NCI-H2227 treated with DMSO at 0.1 percent for 48 hours (cell line): ENCODE results near the gene SGCD.
"Not testable (repeated sequence)": the region's sequence is repeated elsewhere in the genome, so short reads cannot be mapped to it uniquely, and the experiment has no call there.

Experiments
- DNase-seq: peaks from one replicate; lab custom pipeline; 2025; lab: John Stamatoyannopoulos, UW

The SGCD gene

GRCh38 chr5:156582193-156582598 is 255.2 kb downstream of the SGCD start:
- no peak for DNase-seq

- no peak for DNase-seq
These were observed 257.9 kb downstream of the SGCD start for GRCh38 chr5:156584871-156585270.

GRCh38 chr5:156585999-156586398 is 259.0 kb downstream of the SGCD start:
- DNase-seq: no peak

DNA sequence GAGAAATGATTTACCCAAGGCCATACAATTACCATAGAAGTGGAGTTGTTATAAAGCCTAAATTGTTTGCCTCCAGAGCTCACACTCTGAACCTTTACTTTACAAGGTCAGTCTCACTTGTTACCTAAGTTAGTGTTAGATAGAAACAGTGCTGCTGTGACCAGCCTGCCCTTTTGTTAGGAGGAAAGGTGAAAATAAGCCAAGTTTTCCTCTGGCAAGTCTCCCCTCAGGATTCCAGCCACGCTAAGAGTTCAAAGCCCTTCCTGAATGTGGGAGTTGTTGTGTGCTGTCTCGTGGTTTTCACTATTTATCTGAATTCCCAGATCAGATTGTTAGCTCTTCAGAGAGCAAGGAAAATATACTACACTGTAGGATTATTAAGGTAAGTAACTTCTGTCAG is 260.0 kb downstream of the SGCD start:
- DNase-seq: no peak

- no peak for DNase-seq
These were observed 261.3 kb downstream of the SGCD start for GRCh38 chr5:156588306-156588705.

GRCh38 chr5:156589104-156589945 is 262.4 kb downstream of the SGCD start:
- no peak for DNase-seq

- DNase-seq: no peak
These were observed 262.9 kb downstream of the SGCD start for GRCh38 chr5:156589946-156590216.

- DNase-seq: no peak
These were observed 264.0 kb downstream of the SGCD start for GRCh38 chr5:156590978-156591377.

- DNase-seq: no peak
These were observed 264.7 kb downstream of the SGCD start for GRCh38 chr5:156591631-156592030.

DNA sequence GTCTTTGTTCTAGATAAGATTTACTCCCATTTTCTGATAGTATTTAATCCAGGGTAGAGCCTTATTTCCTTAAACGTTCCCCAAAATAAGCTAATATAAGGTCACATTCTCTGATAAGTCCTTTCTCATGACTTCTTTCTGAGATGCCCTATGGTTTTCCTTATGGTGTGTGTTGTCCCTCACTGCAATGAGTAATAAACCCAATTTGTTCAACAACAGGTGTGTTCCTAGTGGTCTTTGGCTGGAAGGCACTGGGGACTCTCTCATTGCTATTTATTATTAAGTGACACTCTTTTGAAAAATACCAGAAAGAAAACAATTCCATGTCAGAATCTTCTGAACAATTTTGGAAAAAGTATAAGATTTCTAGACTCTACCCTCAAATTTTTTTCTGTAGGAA is 266.6 kb downstream of the SGCD start:
- DNase-seq: no peak

GRCh38 chr5:156594406-156594805 is 267.4 kb downstream of the SGCD start:
- DNase-seq: no peak

- no peak for DNase-seq
These were observed 268.3 kb downstream of the SGCD start for GRCh38 chr5:156595132-156595787.

- no peak for DNase-seq
These were observed 270.3 kb downstream of the SGCD start for GRCh38 chr5:156597276-156597675.

- peak; percentile 40 for DNase-seq
These were observed 272.0 kb downstream of the SGCD start for GRCh38 chr5:156598964-156599363.

DNA sequence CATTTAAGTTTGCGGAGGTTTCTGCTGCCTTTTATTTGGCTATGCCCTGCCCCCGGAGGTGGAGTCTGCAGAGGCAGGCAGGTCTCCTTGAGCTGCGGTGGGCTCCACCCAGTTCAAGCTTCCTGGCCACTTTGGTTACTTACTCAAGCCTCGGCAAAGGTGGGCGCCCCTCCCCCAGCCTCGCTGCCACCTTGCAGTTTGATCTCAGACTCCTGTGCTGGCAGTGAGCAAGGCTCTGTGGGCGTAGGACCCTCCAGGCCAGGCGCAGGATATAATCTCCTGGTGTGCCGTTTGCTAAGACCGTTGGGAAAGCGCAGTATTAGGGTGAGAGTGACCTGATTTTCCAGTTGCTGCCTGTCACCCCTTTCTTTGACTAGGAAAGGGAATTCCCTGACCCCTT is 283.6 kb downstream of the SGCD start:
- DNase-seq: not testable (repeated sequence)

GRCh38 chr5:156615901-156616300 is 288.9 kb downstream of the SGCD start:
- no peak for DNase-seq

DNA sequence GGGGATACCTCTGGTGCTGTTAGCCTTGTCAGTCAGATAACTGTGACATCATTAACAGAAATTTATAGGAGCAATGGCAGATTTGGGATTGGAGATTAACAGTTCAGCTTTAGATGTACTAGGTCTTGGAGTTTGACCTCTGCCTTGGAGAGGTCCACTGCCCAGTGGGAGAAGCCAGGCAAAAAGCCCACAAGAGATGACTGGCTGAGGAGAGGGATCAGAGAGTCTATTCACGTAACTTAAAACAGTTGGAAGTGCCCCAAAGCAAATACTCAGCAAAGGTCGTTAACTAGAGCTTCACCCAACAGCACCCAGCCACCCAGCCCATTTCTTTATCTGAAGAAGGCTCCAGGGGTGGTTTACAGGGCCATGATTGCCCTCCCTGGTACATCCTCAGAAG is 290.5 kb downstream of the SGCD start:
- no peak for DNase-seq

- no peak for DNase-seq
These were observed 291.6 kb downstream of the SGCD start for GRCh38 chr5:156618601-156619000.

GRCh38 chr5:156621719-156622118 is 294.8 kb downstream of the SGCD start:
- DNase-seq: no peak

DNA sequence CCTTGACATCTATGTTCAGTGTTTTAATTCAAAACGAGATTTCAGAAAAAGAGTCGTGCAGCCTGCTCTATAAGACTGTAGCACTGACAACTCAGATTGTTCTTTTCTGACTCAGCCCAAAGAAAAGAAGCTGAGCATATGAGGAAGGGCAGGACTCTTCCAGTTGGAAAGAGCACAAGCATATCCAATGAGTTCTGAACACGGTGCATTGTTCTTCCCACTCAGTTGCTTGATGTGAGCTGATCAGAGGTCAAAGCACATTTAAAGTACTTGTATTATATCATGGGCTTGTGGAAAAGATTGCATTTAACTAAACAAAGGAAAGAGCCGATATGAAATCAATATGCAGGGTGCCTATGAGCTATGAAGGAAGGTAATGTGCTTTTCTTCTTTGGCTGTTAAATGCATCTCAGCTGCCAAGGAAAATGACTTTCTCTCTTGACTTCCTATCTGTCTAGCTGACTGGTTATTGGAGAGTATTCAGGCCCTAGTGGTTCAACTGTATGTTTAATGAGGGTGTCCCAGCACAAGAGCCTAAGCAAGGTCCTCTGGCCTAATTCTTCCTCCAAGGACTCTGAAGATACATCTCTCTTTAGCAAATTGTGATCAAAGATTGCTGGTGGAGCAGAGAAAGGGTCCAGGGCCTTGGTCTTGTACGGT is 296.5 kb downstream of the SGCD start:
- no peak for DNase-seq

DNA sequence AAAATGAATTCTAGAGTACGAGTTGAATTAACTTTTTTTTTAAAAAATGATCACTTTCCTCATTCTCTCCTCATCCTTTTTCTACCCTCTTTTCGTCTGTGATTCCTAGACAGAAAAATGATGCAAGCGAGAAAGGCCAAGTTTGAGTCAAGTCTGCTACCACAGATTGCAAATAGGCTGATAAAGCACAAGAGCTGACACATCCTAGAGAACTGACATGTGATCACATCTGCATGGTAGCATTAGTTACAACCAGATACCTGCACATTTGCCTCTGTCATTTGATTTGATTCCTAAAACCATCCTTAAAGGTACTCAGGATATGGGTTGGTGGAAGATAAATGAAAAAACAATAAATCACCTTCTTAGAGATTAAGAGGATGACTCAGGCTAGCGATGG is 297.7 kb downstream of the SGCD start:
- no peak for DNase-seq

GRCh38 chr5:156628421-156628820 is 301.5 kb downstream of the SGCD start:
- no peak for DNase-seq

DNA sequence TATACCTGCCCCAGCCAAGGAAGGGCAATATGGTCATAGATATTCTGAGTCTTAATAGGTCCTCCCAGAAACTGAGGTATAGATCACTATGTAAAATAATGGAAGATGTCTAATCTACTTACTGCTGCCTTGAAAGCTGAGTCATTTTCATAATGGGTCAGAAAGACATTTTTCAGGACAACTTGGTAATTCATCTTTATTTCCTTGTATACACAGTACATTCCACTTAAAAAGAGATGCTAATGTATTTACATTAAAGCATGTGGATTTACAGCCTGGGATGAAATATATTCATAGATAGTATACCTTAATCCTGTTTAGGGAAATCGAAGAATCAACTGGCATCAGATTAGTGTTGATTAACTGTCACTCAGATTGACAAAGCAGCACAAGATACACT is 304.0 kb downstream of the SGCD start:
- no peak for DNase-seq
